Fibroblast of skin of back (primary cell): Measurements from ENCODE around the gene TRAF3IP1.
A peak's percentile ranks its signal among the peaks of the same experiment; 100 is the strongest.

Source experiments
- DNase-seq: peaks from one replicate; pipeline ENCODE4 v3.0.0-alpha.2; 2013

TRAF3IP1 gene

DNA sequence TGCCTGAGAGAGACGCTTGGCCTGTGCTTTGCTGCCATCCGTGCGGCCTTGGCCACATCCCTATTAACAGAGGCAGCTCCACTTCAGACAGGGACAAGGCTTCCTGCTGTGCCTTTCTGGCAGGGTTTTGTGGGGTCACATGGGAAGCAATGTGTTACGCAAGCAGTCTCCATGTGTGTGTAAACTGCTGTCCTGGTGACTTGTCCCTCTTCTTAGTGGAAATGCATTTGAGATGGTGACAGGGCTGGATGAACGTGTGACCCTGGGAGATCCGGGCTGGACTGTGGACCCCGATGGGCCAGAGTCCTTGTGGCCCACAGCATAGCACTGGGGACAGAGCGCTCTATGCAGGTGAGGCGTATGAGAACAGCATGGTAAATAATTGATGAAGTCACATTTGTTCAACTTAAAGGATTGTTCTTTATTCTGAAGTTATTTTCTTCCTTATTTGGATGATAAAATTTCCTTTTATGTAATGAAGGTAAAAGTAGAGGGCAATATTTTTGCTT is 129.6 kb downstream of the TRAF3IP1 start:
- DNase-seq = peak; percentile 25

DNA sequence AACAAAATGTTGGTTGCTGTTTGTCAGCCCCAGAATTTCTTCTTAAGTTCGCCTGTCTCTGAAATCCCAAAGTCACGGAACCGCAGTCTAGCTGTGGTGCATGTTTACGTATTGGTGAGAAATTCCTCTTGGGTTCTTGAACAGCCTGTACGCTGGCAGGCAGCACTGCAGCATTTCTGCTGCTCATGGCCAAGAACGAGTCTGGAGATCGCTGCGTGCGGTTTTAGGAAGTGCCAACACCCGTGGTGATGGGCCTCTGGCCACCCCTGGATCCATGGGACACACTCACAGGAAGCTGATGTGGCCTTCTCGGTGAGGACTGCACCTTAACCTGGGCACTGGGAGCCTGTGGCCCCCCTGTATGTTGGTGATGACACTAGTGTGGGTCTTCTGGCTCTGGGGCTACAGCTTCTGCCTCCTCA is 130.1 kb downstream of the TRAF3IP1 start:
- no peak for DNase-seq
